ENCODE results near the gene CORO1C. TPM values are rescaled to one million over a fixed set of nuclear protein-coding genes. Genes with fewer than 3 reads are reported as not detected.
A peak's percentile ranks its signal among the peaks of the same experiment; 100 is the strongest.
"Not testable (repeated sequence)": the region's sequence is repeated elsewhere in the genome, so short reads cannot be mapped to it uniquely, and the experiment has no call there.

Gene CORO1C
- total RNA-seq, 1 donor from 2014 or later = 189 TPM

DNA sequence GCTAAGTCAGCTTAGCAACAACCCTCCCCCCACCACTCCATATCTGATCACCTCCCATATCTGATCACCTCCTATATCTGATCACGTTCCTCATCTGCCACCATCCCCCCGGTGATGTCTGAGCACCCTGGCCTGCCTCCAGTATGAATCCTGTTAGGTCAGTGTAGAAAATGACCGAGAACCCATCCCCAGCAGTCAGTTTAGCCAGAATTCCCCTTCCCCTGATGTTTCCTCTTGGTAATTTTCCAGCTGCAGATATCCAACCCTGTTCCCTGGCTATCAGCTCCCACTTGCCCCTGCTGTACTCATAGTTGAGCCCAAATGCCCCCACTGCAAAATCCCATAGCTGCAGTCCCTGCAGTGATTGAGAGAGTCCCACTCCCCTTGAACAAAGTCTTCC is 110.2 kb downstream of the CORO1C start:
- Histone ChIP-seq H3K9me3 (no peaks in the 10 kb centered on the region), H3K4me3 (no peak overlapping the region), H3K36me3 (no peaks in the 10 kb centered on the region), H3K27ac (no peak overlapping the region), H3K4me1 (peaks cover 10% of the 10 kb centered on the region), H3K27me3 (no peaks in the 10 kb centered on the region)
- intact Hi-C loops (cut with DNase I) = no loop called here
- TF ChIP-seq CTCF (IDR thresholded peaks at IDR 0.05) (no peak), POLR2A (IDR thresholded peaks at IDR 0.05) (no peak), POLR2AphosphoS5 (IDR thresholded peaks at IDR 0.05; ENCODE audit: insufficient read depth in 1 of 2, low read depth in 1 of 2) (no peak)
- no peak for DNase-seq (ENCODE audit: extremely low spot score in 2 of 2)

- DNase-seq (ENCODE audit: extremely low spot score in 2 of 2) = no peak
- intact Hi-C loops (cut with DNase I) = no loop called here
- H3K9me3 ChIP-seq = no peaks in the 10 kb centered on the region
- H3K27me3 ChIP-seq = no peaks in the 10 kb centered on the region
- no peaks in the 10 kb centered on the region for H3K36me3 ChIP-seq
- no peak overlapping the region for H3K4me3 ChIP-seq
- H3K27ac ChIP-seq = no peak overlapping the region
- no peak for TF ChIP-seq POLR2AphosphoS5 (IDR thresholded peaks at IDR 0.05; ENCODE audit: insufficient read depth in 1 of 2, low read depth in 1 of 2)
- TF ChIP-seq POLR2A (IDR thresholded peaks at IDR 0.05) = no peak
- TF ChIP-seq CTCF (IDR thresholded peaks at IDR 0.05) = no peak
- peaks cover 10% of the 10 kb centered on the region for H3K4me1 ChIP-seq
Observed at GRCh38 chr12:108620236-108620879, 111.0 kb downstream of the CORO1C start.

DNA sequence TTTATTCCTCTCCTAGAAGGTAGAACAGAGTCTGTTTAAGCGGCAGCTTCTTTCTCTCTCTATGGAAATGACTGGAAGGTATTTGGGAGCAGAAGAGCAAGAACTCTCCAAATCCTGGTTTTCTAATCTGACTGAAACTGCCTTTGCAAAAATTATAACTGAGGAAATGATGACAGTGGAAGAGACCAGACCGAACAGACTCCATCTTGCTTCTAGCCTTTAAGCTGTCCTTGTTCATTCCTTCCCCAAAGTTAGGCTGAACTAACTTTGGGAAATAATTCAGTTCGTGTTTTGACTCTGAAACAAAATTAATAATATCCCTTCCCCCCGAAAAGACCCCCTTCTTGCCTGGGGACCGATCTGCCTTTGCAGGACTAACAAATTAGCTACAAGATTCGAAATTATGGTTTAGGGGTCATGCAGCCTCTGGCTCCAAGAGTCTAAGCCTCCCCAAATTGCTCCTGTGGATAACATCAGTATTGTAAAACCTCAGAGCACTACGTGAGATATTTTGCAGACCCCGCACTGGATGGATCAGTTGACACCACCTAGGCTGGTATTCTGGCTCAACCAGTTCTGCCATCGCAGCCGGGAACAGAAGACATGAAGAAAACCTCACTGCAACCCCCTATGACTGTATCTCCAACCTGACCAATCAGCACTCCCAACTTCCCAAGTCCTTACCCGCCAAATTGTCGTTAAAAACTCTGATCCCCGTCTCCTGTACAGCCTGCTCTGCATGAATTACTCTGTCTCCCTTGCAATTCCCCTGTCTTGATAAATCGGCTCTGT is 111.8 kb downstream of the CORO1C start:
- H3K27ac ChIP-seq = no peak overlapping the region
- no peak overlapping the region for H3K4me3 ChIP-seq
- TF ChIP-seq POLR2A (IDR thresholded peaks at IDR 0.05) = no peak
- TF ChIP-seq POLR2AphosphoS5 (IDR thresholded peaks at IDR 0.05; ENCODE audit: insufficient read depth in 1 of 2, low read depth in 1 of 2) = no peak
- TF ChIP-seq CTCF (IDR thresholded peaks at IDR 0.05) = no peak
- H3K9me3 ChIP-seq = no peaks in the 10 kb centered on the region
- peaks cover 10% of the 10 kb centered on the region for H3K4me1 ChIP-seq
- H3K36me3 ChIP-seq = no peaks in the 10 kb centered on the region
- H3K27me3 ChIP-seq = no peaks in the 10 kb centered on the region
- no peak for DNase-seq (ENCODE audit: extremely low spot score in 2 of 2)
- intact Hi-C loops (cut with DNase I) = loop anchor here (2.0 kb wide), 1 partner anchor 57 kb away; the partner anchor contains the start of gene ISCU

GRCh38 chr12:108618953-108619274 is 112.4 kb downstream of the CORO1C start:
- H3K36me3 ChIP-seq; H3K27me3 ChIP-seq; DNase-seq (ENCODE audit: extremely low spot score in 2 of 2); H3K4me1 ChIP-seq; H3K9me3 ChIP-seq; H3K27ac ChIP-seq; H3K4me3 ChIP-seq: not testable (repeated sequence)
- intact Hi-C loops (cut with DNase I) = loop anchor here (2.0 kb wide), 1 partner anchor 56 kb away; the partner anchor contains the start of gene ISCU

- H3K4me1 ChIP-seq = peaks cover 10% of the 10 kb centered on the region
- H3K9me3 ChIP-seq = no peaks in the 10 kb centered on the region
- H3K27ac ChIP-seq = no peak overlapping the region
- TF ChIP-seq POLR2A (IDR thresholded peaks at IDR 0.05) (no peak), POLR2AphosphoS5 (IDR thresholded peaks at IDR 0.05; ENCODE audit: insufficient read depth in 1 of 2, low read depth in 1 of 2) (peak; percentile 44 to 52), CTCF (IDR thresholded peaks at IDR 0.05) (peak; percentile 95 to 98 (median 96))
- no peak for DNase-seq (ENCODE audit: extremely low spot score in 2 of 2)
- no peak overlapping the region for H3K4me3 ChIP-seq
- H3K27me3 ChIP-seq = no peaks in the 10 kb centered on the region
- no peaks in the 10 kb centered on the region for H3K36me3 ChIP-seq
- intact Hi-C loops (cut with DNase I) = loop anchor here (2.0 kb wide), 1 partner anchor 56 kb away; the partner anchor contains the start of gene ISCU
Observed at GRCh38 chr12:108618079-108618952, 113.0 kb downstream of the CORO1C start.
